Measurements from ENCODE around the gene ABCG5. TPM values are rescaled to one million over a fixed set of nuclear protein-coding genes. Genes with fewer than 3 reads are reported as not detected.

ABCG5 gene
- not detected for total RNA-seq
- total RNA-seq (2013) = not detected

DNA sequence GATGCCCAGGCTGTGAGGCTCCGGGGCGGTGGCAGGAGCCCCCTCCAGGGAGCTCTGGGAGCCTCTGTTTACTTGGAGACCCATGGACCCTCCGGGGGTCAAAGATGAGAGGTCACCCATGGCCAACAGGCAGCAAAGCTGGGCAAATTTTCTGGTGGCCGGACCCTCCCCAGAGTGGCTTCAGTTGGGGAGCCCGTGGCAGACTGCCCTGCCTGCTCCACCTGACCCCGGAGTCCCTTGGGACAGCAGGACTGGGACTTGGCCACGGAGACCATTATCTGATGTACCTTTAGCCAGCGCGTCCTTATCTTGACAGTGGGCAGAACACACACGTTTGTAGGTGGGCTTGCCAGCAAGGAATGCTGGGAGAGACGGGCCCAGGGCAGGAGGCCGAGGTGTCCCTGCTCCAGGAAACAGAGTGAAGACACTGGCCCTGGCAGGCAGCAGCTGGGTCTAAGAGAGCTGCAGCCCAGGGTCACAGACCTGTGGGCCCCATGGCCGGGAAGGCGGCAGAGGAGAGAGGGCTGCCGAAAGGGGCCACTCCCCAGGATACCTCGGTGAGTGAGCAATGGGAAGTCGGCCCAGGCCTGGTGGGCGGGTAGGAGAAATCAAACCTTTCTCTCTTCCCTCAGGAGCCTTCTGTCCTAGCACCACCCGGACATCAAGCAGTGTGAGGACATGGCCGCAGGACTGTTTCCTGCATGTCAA, at the start of gene ABCG5, which contains the start of gene ABCG8:
TSS of gene ABCG5 (minus strand) at position 280 of the 708 bp plus-strand sequence. CDS start at position 120, 160 bp downstream.
TSS of gene ABCG8 (plus strand) at position 412 of the 708 bp plus-strand sequence. CDS start at position 495, 83 bp downstream.
- Histone ChIP-seq H3K36me3 (ENCODE audit: control insufficient read depth, insufficient read depth, low read length) (no peaks in the 10 kb centered on the region), H3K4me3 (ENCODE audit: low read length) (no peak within 1 kb of the TSS), H3K9me3 (ENCODE audit: control insufficient read depth, insufficient read depth, low read length) (no peaks in the 10 kb centered on the region), H3K27me3 (ENCODE audit: control insufficient read depth, insufficient read depth, low read length) (no peaks in the 10 kb centered on the region), H3K4me1 (ENCODE audit: control insufficient read depth, insufficient read depth, low read length) (no peaks in the 10 kb centered on the region), H3K27ac (ENCODE audit: low read length) (no peak within 1 kb of the TSS)
- H3K4me1 Mint-ChIP-seq = no peaks in the 10 kb centered on the region
- TF ChIP-seq, protein P1, sequence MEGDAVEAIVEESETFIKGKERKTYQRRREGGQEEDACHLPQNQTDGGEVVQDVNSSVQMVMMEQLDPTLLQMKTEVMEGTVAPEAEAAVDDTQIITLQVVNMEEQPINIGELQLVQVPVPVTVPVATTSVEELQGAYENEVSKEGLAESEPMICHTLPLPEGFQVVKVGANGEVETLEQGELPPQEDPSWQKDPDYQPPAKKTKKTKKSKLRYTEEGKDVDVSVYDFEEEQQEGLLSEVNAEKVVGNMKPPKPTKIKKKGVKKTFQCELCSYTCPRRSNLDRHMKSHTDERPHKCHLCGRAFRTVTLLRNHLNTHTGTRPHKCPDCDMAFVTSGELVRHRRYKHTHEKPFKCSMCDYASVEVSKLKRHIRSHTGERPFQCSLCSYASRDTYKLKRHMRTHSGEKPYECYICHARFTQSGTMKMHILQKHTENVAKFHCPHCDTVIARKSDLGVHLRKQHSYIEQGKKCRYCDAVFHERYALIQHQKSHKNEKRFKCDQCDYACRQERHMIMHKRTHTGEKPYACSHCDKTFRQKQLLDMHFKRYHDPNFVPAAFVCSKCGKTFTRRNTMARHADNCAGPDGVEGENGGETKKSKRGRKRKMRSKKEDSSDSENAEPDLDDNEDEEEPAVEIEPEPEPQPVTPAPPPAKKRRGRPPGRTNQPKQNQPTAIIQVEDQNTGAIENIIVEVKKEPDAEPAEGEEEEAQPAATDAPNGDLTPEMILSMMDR (IDR thresholded peaks at IDR 0.05) = no peak
- H3K4me3 Mint-ChIP-seq = no peak within 1 kb of the TSS
- no peak within 1 kb of the TSS for H3K27ac Mint-ChIP-seq
- no peaks in the 10 kb centered on the region for H3K9me3 Mint-ChIP-seq
- H3K36me3 Mint-ChIP-seq = no peaks in the 10 kb centered on the region
- ATAC-seq (no peak), DNase-seq (no peak)
- H3K27me3 Mint-ChIP-seq (ENCODE audit: low read depth in 2 of 2) = peaks cover 5 to 7% of the 10 kb centered on the region in 2 donors
- intact Hi-C loops (cut with micrococcal nuclease) = no loop called here
- WGBS (ENCODE audit: insufficient coverage) = 90% methylated on average over 20 of the region's 20 CpGs

DNA sequence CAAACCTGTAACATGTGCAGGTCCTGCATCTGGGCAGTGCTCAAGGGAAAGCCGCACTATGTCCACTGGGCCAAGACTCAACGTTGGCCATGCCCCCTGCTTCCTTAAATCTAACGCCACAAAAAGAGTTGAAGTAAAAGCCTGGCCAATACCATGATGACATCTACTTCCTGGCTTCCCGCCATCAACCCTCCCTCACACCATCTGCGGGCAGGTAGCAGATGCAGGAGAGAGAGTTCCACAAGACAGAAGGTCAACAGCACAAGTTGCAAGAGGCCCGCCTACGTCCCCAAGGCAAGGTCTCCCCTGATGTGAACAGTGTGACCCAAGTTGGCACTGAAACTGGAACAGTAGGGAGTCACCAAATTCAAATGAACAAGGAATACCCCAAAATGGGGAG, 48.5 kb upstream of the ABCG5 start:
- TF ChIP-seq, protein P1 (IDR thresholded peaks at IDR 0.05) = no peak
- Mint-ChIP-seq H3K4me3 (no peak overlapping the region), H3K4me1 (no peaks in the 10 kb centered on the region), H3K27ac (no peak overlapping the region), H3K9me3 (no peaks in the 10 kb centered on the region), H3K36me3 (peaks cover 42% of the 10 kb centered on the region), H3K27me3 (ENCODE audit: low read depth in 2 of 2) (no peaks in the 10 kb centered on the region)
- Histone ChIP-seq H3K27ac (ENCODE audit: low read length) (no peak overlapping the region), H3K9me3 (ENCODE audit: control insufficient read depth, insufficient read depth, low read length) (no peaks in the 10 kb centered on the region), H3K4me3 (ENCODE audit: low read length) (no peak overlapping the region), H3K4me1 (ENCODE audit: control insufficient read depth, insufficient read depth, low read length) (no peaks in the 10 kb centered on the region), H3K36me3 (ENCODE audit: control insufficient read depth, insufficient read depth, low read length) (peaks cover 45% of the 10 kb centered on the region), H3K27me3 (ENCODE audit: control insufficient read depth, insufficient read depth, low read length) (no peaks in the 10 kb centered on the region)
- ATAC-seq = no peak
- DNase-seq = no peak
- WGBS (ENCODE audit: insufficient coverage) = 98% methylated on average over 7 of the region's 7 CpGs
- intact Hi-C loops (cut with micrococcal nuclease) = no loop called here

DNA sequence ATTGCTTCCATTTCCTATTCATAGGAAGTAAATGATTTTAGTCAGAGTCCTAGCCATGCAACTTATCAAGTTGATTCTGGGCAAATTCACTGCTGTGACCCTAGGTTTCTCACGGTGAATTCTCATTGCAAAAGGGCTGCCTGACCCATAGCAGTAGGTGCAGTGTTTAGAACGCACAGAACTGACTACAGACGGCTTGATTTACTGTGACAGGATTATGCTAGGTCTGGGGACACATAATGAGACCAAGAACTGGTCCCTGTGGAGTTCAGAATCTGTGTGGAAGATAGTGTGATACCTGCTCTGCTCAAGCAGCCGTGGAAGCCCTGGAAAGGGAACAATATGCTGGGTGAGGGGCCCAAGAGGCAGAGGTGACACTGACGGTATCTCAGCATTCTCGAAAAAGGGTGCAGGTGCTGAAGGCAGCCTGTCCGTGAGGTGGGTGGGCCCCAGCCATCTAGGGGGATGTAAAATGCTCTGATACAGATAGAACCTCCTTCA, 46.5 kb upstream of the ABCG5 start:
- Histone ChIP-seq H3K27me3 (ENCODE audit: control insufficient read depth, insufficient read depth, low read length) (no peaks in the 10 kb centered on the region), H3K4me3 (ENCODE audit: low read length) (no peak overlapping the region), H3K9me3 (ENCODE audit: control insufficient read depth, insufficient read depth, low read length) (no peaks in the 10 kb centered on the region), H3K4me1 (ENCODE audit: control insufficient read depth, insufficient read depth, low read length) (no peaks in the 10 kb centered on the region), H3K27ac (ENCODE audit: low read length) (no peak overlapping the region), H3K36me3 (ENCODE audit: control insufficient read depth, insufficient read depth, low read length) (peaks cover 32% of the 10 kb centered on the region)
- intact Hi-C loops (cut with micrococcal nuclease) = no loop called here
- no peaks in the 10 kb centered on the region for H3K9me3 Mint-ChIP-seq
- no peak overlapping the region for H3K27ac Mint-ChIP-seq
- no peaks in the 10 kb centered on the region for H3K4me1 Mint-ChIP-seq
- WGBS (ENCODE audit: insufficient coverage) = 91% methylated on average over 7 of the region's 7 CpGs
- H3K36me3 Mint-ChIP-seq = peaks cover 28% of the 10 kb centered on the region
- DNase-seq = no peak
- no peaks in the 10 kb centered on the region for H3K27me3 Mint-ChIP-seq (ENCODE audit: low read depth in 2 of 2)
- TF ChIP-seq, protein P1 (IDR thresholded peaks at IDR 0.05) = no peak
- no peak overlapping the region for H3K4me3 Mint-ChIP-seq
- ATAC-seq = no peak
